Adrenal gland (tissue), 12 donors: Measurements from ENCODE around the gene TEKT4. TPM values are rescaled to one million over a fixed set of nuclear protein-coding genes. Genes with fewer than 3 reads are reported as not detected.
"Not testable (repeated sequence)": the region's sequence is repeated elsewhere in the genome, so short reads cannot be mapped to it uniquely, and the experiment has no call there.

Experiments used
- DNase-seq, 7 donors: peaks; one replicate each; pipeline ENCODE4 v3.0.0-alpha.2; 2019 to 2020
- H3K27ac ChIP-seq, 5 donors: fragments of 200-600 bp; sonication (generic) in 4 of 5; 1 replicate in 3 of 5; 2 replicates in 2 of 5; pipeline versions ENCODE4 v1.5.1 to v1.8.0; 2016 to 2020; ENCODE audit warnings: mild to moderate bottlenecking in 1 of 5
- H3K27me3 ChIP-seq: fragments of 200-600 bp; 2 replicates; pipeline ENCODE4 v1.8.0; 2021
- H3K36me3 ChIP-seq, 2 donors: fragments of 200-600 bp; replicated peaks in 1 of 2; 1 replicate in 1 of 2; 2 replicates in 1 of 2; pipeline versions ENCODE4 v1.5.1 to v1.8.0; 2018 to 2022
- H3K4me1 ChIP-seq, 2 donors: fragments of 200-600 bp; replicated peaks in 1 of 2; 1 replicate in 1 of 2; 2 replicates in 1 of 2; pipeline versions ENCODE4 v1.5.1 to v1.8.0; 2018 to 2021
- H3K4me3 ChIP-seq, 4 donors: fragments of 200-600 bp; sonication (generic) in 3 of 4; one replicate each; pipeline ENCODE4 v1.5.1; 2016 to 2018
- H3K9me3 ChIP-seq, 3 donors: fragments of 200-600 bp; sonication (generic) in 1 of 3; replicated peaks in 1 of 3; 1 replicate in 2 of 3; 2 replicates in 1 of 3; pipeline versions ENCODE4 v1.5.1 to v1.8.0; 2016 to 2021
- CTCF ChIP-seq, 6 experiments: fragments of 450-650 bp in 4 of 6; fragments of 200-600 bp in 2 of 6; sonication (generic) in 1 of 6; IDR thresholded peaks; 1 replicate in 5 of 6; 2 replicates in 1 of 6; pipeline versions ENCODE4 v1.5.1 to v1.8.0; 2016 to 2021; ENCODE audit warnings: antibody characterized with exemption in 6 of 6, mild to moderate bottlenecking in 2 of 6, moderate library complexity in 1 of 6
- POLR2A ChIP-seq, 2 donors: fragments of 450-650 bp; IDR thresholded peaks; one replicate each; pipeline ENCODE4 v1.6.1; 2017; ENCODE audit warnings: antibody characterized with exemption in 2 of 2, mild to moderate bottlenecking in 2 of 2, moderate library complexity in 1 of 2
- WGBS, 4 donors: extraction: QIAGEN DNeasy Blood & Tissue Kit in 2 of 4; methylation state at CpG; one replicate each; pipeline versions ENCODE4 v1.1.5 to v1.1.7; 2013 to 2017; 5-methylcytosine and 5-hydroxymethylcytosine counted together
- intact Hi-C, 2 donors: fragments of 100-400 bp; cut with DNase I; formaldehyde crosslinking; loops; one replicate each; pipeline versions ENCODE4 v1.14.1 to v1.15.0; 2022 to 2023
- polyA plus RNA-seq, 3 donors: library from polyadenylated mRNA; stranded (reverse); fragments of 200-250 nt in 2 of 3; fragments of 350-450 nt in 1 of 3; fragmentation: Illumina TruSeq in 1 of 3; extraction: RNeasy Lipid Tissue Mini Kit (QIAGEN cat#74804) in 1 of 3; gene quantifications; one replicate each; pipeline ENCODE4 v1.2.3, GENCODE V29; 2013 to 2014
- total RNA-seq, 9 donors: library from RNA; depleted of rRNA in 4 of 9; stranded (reverse); fragments of >200 nt in 4 of 9; fragments of 120-200 nt in 1 of 9; fragmentation: NEBNext Ultra II Directional in 1 of 9; extraction: Animal tissue kit (Norgen Biotek cat#: 25700) in 1 of 9; gene quantifications; one replicate each; pipeline versions ENCODE4 v1.1.0 to v1.2.4, GENCODE V29; 2013 to 2023
- donor health status: healthy with polysubstance abuse.
- donor health status: Bipolar disorder and iron deficiency.
- donor health status: DM: yes; HTN: yes; CAD: no.
- donor health status: DM: no; HTN: no; CAD: no.
- donor health status: DM: no; HTN: no; CAD: no.
- donor health status: DM: yes; HTN: yes; CAD: no.

The TEKT4 gene
- total and polyA plus RNA-seq, 12 donors: 0.21 to 0.31 TPM; not detected in 10

- H3K27me3 ChIP-seq: peaks cover 5% of the 10 kb centered on the region
- no peaks in the 10 kb centered on the region for H3K4me1 ChIP-seq
- no peaks in the 10 kb centered on the region for H3K9me3 ChIP-seq
- DNase-seq: no peak
- H3K27ac ChIP-seq: no peak overlapping the region
- intact Hi-C loops: no loop called here
- no peak for TF ChIP-seq POLR2A (IDR thresholded peaks at IDR 0.05)
- TF ChIP-seq CTCF (IDR thresholded peaks at IDR 0.05): no peak
- 78 to 87% (median 83%) methylated on average over 8 to 16 of the region's 16 CpGs for WGBS, 4 donors
- no peaks in the 10 kb centered on the region for H3K36me3 ChIP-seq
- no peak overlapping the region for H3K4me3 ChIP-seq
Measured at GRCh38 chr2:94876523-94876863, 5.3 kb downstream of the TEKT4 start.

DNA sequence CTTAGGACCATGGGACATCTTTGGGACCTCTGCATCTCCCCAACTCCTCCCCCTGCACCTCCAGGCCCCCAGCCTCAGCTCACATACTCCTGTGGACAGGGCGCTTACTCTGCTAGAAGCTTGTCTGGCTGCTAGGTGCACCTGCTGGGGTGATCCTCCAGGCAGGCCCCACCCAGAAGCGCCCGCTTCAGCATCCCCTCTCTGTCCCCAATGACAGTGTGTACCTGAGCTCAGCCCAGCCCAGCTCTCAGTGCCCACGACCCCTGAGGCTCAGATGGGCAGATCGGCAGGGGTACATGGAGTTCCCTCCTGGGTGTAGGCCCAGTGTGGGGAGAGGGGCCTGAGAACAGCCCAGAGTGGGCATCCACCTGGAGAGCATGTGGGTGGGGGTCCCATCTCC is 5.9 kb downstream of the TEKT4 start:
- Histone ChIP-seq H3K4me1 (no peaks in the 10 kb centered on the region), H3K9me3 (no peaks in the 10 kb centered on the region), H3K27me3 (peaks cover 3% of the 10 kb centered on the region), H3K36me3 (no peaks in the 10 kb centered on the region), H3K4me3 (no peak overlapping the region), H3K27ac (no peak overlapping the region)
- DNase-seq: no peak
- WGBS, 4 donors: 82 to 100% (median 86%) methylated on average over 2 to 5 of the region's 5 CpGs
- no peak for TF ChIP-seq CTCF (IDR thresholded peaks at IDR 0.05)
- TF ChIP-seq POLR2A (IDR thresholded peaks at IDR 0.05): no peak
- intact Hi-C loops: no loop called here

- H3K9me3 ChIP-seq, H3K4me1 ChIP-seq, H3K36me3 ChIP-seq, DNase-seq, H3K27ac ChIP-seq, H3K27me3 ChIP-seq, H3K4me3 ChIP-seq, intact Hi-C loops: not testable (repeated sequence)
- WGBS, 4 donors: 84 to 100% (median 85%) methylated on average over 1 to 7 of the region's 7 CpGs; no CpG with 5 or more reads in 1 of the 4 donors
Measured at GRCh38 chr2:94878575-94878974, 7.3 kb downstream of the TEKT4 start.

- WGBS, 4 donors: 65 to 90% (median 74%) methylated on average over 2 to 9 of the region's 9 CpGs
- no peaks in the 10 kb centered on the region for H3K4me1 ChIP-seq
- intact Hi-C loops: no loop called here
- no peak for TF ChIP-seq POLR2A (IDR thresholded peaks at IDR 0.05)
- no peak for TF ChIP-seq CTCF (IDR thresholded peaks at IDR 0.05)
- no peak for DNase-seq
- H3K27ac ChIP-seq: no peak overlapping the region
- no peaks in the 10 kb centered on the region for H3K36me3 ChIP-seq
- no peak overlapping the region for H3K4me3 ChIP-seq
- H3K9me3 ChIP-seq: no peaks in the 10 kb centered on the region
- H3K27me3 ChIP-seq: no peaks in the 10 kb centered on the region
Measured at GRCh38 chr2:94879314-94879981, 8.2 kb downstream of the TEKT4 start.

DNA sequence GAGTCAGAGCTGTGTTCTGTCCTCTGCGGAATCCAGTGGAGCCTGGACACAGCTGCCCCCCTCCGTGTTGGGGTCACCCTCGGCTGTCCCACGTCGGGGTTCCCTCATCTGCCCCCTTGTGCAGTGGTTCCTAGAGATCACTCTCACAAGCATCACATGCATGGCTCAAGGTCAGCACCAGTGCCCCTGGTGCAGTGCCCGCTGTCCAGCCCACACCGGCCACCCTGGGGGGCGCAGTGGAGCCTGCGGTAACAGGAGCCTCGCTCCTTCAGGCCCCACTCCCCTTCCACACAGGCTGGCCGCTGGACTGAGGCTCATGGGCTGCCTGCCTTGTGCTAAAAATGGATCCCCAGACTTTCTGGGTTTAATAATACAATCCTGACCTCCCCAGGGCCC is 8.8 kb downstream of the TEKT4 start:
- Histone ChIP-seq H3K4me3 (no peak overlapping the region), H3K9me3 (no peaks in the 10 kb centered on the region), H3K27me3 (no peaks in the 10 kb centered on the region), H3K36me3 (no peaks in the 10 kb centered on the region), H3K27ac (no peak overlapping the region), H3K4me1 (no peaks in the 10 kb centered on the region)
- DNase-seq: no peak
- intact Hi-C loops: no loop called here
- WGBS, 4 donors: 82 to 87% (median 85%) methylated on average over 3 to 11 of the region's 11 CpGs
- TF ChIP-seq CTCF (IDR thresholded peaks at IDR 0.05) (no peak), POLR2A (IDR thresholded peaks at IDR 0.05) (no peak)
